ENCODE results near the gene ADAM33.

Gene ADAM33

GRCh38 chr20:3673221-3674070 is 8.4 kb downstream of the ADAM33 start:
- Histone ChIP-seq H3K4me3 (no peak overlapping the region), H3K27ac (no peak overlapping the region)
- no peak for DNase-seq (ENCODE audit: low spot score)

GRCh38 chr20:3672547-3673171 is 9.2 kb downstream of the ADAM33 start:
- H3K27ac ChIP-seq = no peak overlapping the region
- no peak for TF ChIP-seq CTCF (IDR thresholded peaks at IDR 0.05)
- DNase-seq (ENCODE audit: low spot score) = no peak
- no peak overlapping the region for H3K4me3 ChIP-seq

More at GRCh38 chr20:3673221-3674070, 8.4 kb downstream of the ADAM33 start:
- no peak for TF ChIP-seq CTCF (IDR thresholded peaks at IDR 0.05)

DNA sequence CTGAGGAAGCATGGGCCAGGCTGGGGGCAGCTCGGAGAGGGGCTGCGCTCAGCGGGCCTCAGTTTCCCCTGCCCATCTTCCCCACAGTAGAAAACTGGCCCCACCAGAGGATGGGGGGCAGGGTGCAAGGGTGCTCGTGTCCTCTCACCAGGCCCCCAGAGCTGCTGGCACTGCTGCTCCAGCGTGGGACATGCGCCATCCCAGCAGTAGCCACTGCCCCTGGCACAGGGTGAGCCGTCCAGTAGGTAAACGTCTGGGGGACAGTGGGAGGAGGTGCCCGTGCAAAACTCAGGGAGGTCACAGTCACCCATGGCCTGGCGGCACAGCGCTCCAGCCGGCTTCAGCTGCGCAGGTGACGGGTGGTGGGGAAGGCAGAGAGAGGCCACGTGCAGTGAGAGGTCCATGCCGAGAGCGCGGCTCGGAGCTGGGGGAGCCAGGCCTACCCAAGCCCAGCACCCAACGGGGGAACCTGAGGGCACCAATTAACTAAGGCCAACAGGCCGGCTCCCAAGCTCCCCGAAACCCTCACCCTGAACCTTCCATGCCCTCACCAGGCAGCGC is 9.7 kb downstream of the ADAM33 start:
- TF ChIP-seq CTCF (IDR thresholded peaks at IDR 0.05) = no peak
- H3K4me3 ChIP-seq = no peak overlapping the region
- DNase-seq (ENCODE audit: low spot score) = no peak
- no peak overlapping the region for H3K27ac ChIP-seq

DNA sequence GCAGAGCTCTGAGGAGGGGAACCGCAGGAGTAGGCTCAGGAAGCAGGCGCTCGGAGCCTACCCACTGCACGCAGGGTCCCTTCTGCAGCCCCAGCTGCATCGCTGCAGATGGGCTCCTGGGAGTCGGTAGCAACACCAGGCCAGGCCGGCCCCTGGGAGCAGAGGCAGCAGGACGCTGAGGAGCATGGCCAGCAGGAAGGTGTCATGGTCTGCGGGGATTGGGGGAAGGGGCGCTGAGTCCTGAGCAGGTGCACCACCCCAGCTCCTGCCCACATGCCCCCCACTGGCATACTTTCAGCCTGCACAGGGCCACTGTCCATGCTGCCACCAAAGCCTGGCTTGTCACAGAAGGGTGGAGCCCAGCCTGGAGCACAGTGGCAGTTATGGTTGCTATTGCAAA is 10.9 kb downstream of the ADAM33 start:
- no peak for TF ChIP-seq CTCF (IDR thresholded peaks at IDR 0.05)
- DNase-seq (ENCODE audit: low spot score) = no peak
- Histone ChIP-seq H3K4me3 (no peak overlapping the region), H3K27ac (no peak overlapping the region)

GRCh38 chr20:3670511-3670910 is 11.3 kb downstream of the ADAM33 start:
- Histone ChIP-seq H3K27ac (no peak overlapping the region), H3K4me3 (no peak overlapping the region)
- no peak for TF ChIP-seq CTCF (IDR thresholded peaks at IDR 0.05)
- no peak for DNase-seq (ENCODE audit: low spot score)

- no peak overlapping the region for H3K27ac ChIP-seq
- no peak overlapping the region for H3K4me3 ChIP-seq
- no peak for TF ChIP-seq CTCF (IDR thresholded peaks at IDR 0.05)
- no peak for DNase-seq (ENCODE audit: low spot score)
These were observed 12.0 kb downstream of the ADAM33 start for GRCh38 chr20:3669710-3670367.

Data from coronary artery (tissue), 2 donors.